GM21576 (cell line): ENCODE measurements around the gene PHF21B.

Experiments
- ATAC-seq: cut with Tn5 transposase; IDR thresholded peaks from one replicate; pipeline ENCODE4 v1.9.1; 2021; ENCODE audit warnings: mild to moderate bottlenecking, moderate library complexity; ENCODE audit not compliant: unreplicated experiment

PHF21B gene

DNA sequence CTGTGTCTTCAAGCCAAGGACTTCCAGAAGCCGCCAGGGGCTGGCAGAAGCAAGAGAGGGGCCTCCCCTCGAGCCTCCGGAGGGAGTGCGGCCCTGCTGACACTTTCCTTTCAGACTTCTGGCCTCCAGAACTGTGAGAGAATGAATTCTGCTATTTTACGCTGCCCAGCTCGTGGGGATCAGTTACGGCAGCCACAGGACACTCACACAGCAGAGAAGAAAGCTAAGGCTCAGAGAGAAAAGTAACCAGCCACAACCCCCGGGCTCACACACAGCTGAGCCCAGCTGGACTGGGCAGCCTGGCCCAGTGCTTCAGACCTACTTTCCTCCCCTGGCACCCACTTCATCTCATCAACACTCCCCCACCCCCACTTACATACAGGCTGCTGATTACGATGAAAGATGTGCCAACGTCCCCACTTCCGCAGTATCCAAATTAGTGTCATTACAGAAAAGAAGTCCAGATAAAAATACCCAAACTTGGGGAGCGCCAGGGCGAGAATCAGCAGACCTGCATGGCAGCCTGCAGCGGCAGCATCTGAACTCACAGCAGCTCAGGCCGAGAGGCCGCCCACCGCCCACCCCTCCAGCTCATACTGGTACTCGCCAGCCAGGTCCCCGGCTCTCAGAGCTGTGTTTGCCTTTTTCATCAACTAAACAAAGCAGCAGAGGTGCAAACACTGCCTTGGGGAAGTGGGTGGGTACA, 15.3 kb downstream of the PHF21B start:
- ATAC-seq: no peak

DNA sequence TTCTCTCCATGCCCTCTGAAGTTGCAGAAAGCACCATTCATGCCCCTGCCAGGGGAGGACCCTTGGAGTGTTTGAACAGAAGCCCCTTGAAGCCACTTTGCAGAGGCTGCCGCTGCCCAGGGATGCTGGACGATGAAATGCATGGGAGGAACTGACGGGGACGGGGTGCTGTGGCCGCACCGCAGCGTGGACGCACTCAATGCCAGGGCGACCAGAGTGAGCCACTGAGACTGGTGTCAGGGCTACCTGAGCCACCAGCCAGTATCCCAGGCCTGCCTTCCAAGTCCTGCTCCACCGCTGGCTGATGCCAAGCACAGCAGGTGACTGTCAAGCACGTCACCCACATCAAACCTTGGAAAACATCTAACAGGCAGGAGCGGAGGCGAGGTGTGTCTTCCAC, 17.6 kb downstream of the PHF21B start:
- ATAC-seq: no peak

DNA sequence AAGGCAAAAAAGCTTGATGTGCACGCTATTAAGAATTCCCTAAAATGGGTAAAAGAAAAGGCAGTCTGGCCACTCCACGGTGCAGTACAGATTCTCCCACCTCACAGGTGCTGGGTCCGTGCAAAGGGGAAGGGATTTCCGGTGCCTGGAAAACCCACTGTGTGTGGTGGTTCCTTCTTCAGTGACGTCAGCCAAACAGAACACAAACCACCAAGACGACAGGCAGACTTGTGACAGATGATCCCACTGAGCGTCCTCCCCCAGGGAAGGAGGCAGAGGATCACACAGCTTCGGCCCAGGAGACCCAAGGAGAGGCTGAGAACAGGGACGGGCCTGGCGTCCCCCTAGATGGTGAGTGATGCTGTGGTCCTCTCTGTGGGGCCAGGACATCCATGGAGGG, 18.6 kb downstream of the PHF21B start:
- no peak for ATAC-seq

- no peak for ATAC-seq
These were observed 19.0 kb downstream of the PHF21B start for GRCh38 chr22:44990810-44991209.

- ATAC-seq: no peak
These were observed 19.5 kb downstream of the PHF21B start for GRCh38 chr22:44990328-44990727.

GRCh38 chr22:44988671-44989070, 21.1 kb downstream of the PHF21B start:
- no peak for ATAC-seq

- no peak for ATAC-seq
These were observed 22.9 kb downstream of the PHF21B start for GRCh38 chr22:44986926-44987325.

DNA sequence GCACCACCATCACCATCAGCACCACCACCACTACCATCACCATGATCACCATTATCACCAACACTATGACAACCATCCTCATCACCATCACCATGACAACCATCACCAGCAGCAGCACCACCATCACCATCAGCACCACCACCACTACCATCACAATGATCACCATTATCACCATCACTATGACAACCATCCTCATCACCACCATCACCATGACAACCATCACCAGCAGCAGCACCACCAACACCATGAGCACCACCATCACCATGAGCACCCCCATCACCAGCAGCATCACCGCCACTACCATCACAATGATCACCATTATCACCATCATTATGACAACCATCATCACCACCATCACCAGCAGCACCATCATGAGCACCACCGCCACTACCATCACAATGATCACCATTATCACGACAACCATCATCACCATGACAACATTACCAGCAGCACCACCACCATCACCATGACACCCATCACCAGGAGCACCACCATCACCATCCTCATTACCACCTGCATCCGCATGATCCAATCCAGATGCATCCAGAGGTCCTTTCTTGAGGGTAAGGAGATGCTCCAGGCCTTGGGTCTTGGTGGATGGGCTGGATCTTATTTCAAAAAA, 23.8 kb downstream of the PHF21B start:
- no peak for ATAC-seq

- ATAC-seq: no peak
These were observed 25.8 kb downstream of the PHF21B start for GRCh38 chr22:44983878-44984482.

DNA sequence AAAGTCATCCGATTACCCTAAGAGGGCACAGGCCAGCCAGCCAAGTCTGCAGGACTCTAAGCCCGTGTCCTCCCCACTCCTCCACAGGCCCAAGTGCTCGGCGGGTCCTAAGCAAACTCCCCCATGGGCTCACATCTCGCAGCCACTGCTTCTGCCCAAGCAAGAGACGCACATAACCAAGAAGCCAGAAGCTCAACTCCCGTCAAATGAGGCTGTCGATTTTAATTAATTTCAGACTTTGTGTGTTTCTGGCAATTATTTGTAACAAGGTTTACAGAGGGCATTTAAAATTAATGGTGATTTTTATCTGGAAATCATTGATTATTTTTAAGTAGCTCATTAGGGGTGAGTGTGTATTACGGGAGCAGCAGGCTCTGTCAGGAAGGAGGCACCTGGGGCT, 27.4 kb downstream of the PHF21B start:
- ATAC-seq: no peak

DNA sequence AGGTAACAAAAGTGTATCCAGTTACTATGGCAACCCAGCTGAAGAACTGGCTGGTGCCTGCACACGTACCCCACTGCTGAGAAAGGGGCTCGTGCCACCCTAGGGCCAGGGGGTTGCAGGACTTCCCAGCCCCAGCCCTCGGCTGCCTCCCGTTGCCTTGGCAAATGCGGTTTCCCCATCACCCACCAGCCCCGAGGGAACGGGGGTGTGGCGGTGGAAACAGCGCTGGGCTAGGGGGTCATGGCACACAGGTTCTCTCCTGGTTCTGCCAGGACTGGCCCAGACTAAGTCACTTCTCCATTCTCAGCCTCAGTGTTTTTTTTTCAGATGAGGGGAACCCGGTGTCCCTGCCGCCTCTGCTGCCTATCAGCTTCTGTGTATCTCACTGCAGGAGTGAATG, 27.9 kb downstream of the PHF21B start:
- no peak for ATAC-seq

- ATAC-seq: no peak
These were observed 30.7 kb downstream of the PHF21B start for GRCh38 chr22:44979154-44979553.

- ATAC-seq: no peak
These were observed 34.2 kb downstream of the PHF21B start for GRCh38 chr22:44975427-44976262.

- no peak for ATAC-seq
These were observed 35.4 kb downstream of the PHF21B start for GRCh38 chr22:44974454-44974853.

DNA sequence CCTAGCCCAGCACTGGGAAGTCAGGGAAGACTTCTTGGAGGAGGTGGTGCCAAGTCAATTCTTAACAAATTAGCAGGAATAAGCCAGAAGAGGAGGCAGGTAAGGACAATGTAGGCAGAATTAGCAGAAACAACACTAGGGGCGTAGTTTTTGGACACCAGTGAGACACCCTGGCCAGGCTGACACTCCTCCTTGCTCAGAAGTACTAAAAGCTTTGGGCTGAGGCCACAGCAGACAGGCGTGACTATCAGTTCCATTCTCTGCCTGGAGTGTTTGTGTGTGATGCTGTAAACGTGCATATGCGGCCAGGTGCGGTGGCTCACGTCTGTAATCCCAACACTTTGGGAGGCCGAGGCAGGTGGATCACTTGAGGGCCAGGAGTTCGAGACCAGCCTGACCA, 36.0 kb downstream of the PHF21B start:
- no peak for ATAC-seq

DNA sequence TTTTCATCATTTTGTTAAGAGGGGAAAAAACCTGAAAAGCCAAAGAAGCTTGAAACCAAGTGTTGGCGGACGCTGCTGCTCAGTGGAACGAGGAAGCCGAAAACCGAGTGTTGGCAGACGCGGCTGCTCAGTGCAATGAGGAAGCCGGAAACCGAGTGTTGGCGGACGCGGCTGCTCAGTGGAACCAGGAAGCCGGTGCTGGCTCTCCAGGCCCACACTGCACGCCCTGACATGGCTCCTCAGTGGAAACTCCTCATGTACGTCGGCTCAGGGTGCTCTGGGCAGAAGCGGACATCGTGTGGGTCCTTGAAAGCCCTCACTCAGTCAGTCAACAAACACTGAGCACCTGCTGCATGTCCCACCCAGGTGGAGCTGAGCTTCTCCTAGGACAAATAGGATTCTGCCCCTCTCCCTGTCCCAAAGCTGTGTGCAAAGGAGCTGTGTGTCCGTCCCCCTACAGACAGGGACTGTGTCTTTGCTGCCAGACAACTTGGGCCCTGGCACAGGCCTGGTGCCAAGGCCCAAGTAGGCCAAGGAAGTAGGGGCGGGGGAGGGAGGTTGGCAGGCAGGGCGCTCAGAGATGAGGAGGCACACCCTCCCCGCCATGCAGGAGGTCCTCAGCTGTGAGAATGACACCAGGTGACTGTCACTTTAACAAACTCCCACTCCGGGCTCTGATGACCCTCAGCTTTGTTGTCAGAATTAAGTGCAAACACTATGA, 37.3 kb downstream of the PHF21B start:
- ATAC-seq: no peak

DNA sequence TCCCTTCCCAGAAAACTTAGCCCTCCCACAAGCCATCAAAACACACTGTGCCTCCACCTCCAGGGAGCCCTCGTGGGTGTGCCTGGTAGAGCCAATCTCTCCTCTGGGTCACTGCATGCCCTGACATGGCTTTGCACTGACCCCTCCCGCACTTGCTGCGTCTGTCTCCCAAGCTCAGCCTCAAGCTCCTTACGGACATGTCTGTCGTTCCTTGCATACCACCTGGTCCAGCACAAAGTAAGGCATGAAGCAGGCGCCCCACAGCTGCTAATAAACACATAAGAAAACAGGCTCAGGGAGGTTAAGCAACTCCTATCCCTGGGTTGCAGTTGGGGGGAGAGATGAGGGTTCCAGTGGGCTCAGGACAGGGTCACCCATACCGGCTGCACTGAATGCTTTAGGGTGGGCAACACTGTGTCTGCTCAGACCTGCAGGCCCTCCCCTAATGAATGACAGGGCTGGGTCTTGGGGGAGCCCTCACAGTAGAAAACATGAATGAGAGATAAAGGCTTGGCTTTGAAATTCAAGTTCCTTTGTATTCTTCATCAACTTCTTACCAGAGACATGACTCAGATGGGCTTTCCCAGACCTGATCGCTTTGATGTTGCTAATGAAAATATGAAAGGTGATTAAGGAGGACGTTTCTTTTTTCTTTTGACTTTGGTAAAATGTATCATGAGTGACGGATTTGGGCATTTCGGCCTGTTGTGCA, 38.0 kb downstream of the PHF21B start:
- no peak for ATAC-seq

DNA sequence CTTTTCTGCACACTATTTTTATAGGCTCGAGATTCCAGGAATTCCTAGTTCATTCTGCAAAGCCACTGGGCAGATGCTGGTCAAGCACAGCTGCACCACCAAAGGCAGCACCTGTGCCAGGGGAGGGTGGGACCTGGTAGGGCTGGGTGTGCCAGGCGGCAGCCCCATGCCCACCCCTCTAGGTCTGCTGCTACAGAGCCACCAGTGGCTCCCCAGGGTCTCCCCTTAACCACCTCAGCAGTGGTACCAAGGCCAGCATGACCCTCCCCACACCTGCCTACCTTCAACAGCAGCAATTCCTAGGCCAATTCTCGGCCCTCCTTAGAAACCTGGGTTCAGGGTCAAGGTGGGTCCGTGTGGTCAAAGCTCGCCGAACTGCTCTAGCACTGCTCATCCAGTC, 39.5 kb downstream of the PHF21B start:
- ATAC-seq: no peak

GRCh38 chr22:44969817-44970216, 40.0 kb downstream of the PHF21B start:
- no peak for ATAC-seq

- ATAC-seq: no peak
These were observed 41.1 kb downstream of the PHF21B start for GRCh38 chr22:44968736-44969135.
